ENCODE measurements around the gene MKI67.
"Not testable (repeated sequence)": the region's sequence is repeated elsewhere in the genome, so short reads cannot be mapped to it uniquely, and the experiment has no call there.

Gene MKI67

GRCh38 chr10:128097783-128098182 is 28.4 kb downstream of the MKI67 start:
- H3K9me3 ChIP-seq (ENCODE audit: control insufficient read depth in 1 of 2, low read length in 2 of 2) = no peaks in the 10 kb centered on the region
- H3K36me3 ChIP-seq (ENCODE audit: control insufficient read depth in 1 of 2, insufficient read depth in 2 of 2, low read length in 2 of 2) = peaks cover 0 to 29% of the 10 kb centered on the region in 2 donors
- no peak overlapping the region for H3K27ac ChIP-seq (ENCODE audit: low read depth, low read length)
- no peaks in the 10 kb centered on the region for H3K4me1 ChIP-seq (ENCODE audit: control insufficient read depth in 1 of 2, insufficient read depth in 2 of 2, low read length in 2 of 2)
- no peaks in the 10 kb centered on the region for H3K27me3 ChIP-seq (ENCODE audit: control insufficient read depth in 1 of 2, insufficient read depth in 2 of 2, low read length in 2 of 2)
- H3K9ac ChIP-seq (ENCODE audit: low read depth in 1 of 2, low read length in 2 of 2) = no peak overlapping the region
- no peak overlapping the region for H3K4me3 ChIP-seq (ENCODE audit: low read depth in 1 of 2, low read length in 2 of 2)

GRCh38 chr10:128096486-128097199 is 29.6 kb downstream of the MKI67 start:
- Histone ChIP-seq H3K9ac (ENCODE audit: low read depth in 1 of 2, low read length in 2 of 2) (no peak overlapping the region), H3K4me1 (ENCODE audit: control insufficient read depth in 1 of 2, insufficient read depth in 2 of 2, low read length in 2 of 2) (no peaks in the 10 kb centered on the region), H3K4me3 (ENCODE audit: low read depth in 1 of 2, low read length in 2 of 2) (no peak overlapping the region), H3K9me3 (ENCODE audit: control insufficient read depth in 1 of 2, low read length in 2 of 2) (no peaks in the 10 kb centered on the region), H3K27me3 (ENCODE audit: control insufficient read depth in 1 of 2, insufficient read depth in 2 of 2, low read length in 2 of 2) (no peaks in the 10 kb centered on the region), H3K36me3 (ENCODE audit: control insufficient read depth in 1 of 2, insufficient read depth in 2 of 2, low read length in 2 of 2) (peaks cover 0 to 24% of the 10 kb centered on the region in 2 donors), H3K27ac (ENCODE audit: low read depth, low read length) (no peak overlapping the region)

- H3K27ac ChIP-seq (ENCODE audit: low read depth, low read length) = no peak overlapping the region
- H3K9ac ChIP-seq (ENCODE audit: low read depth in 1 of 2, low read length in 2 of 2) = no peak overlapping the region
- peaks cover 0 to 24% of the 10 kb centered on the region in 2 donors for H3K36me3 ChIP-seq (ENCODE audit: control insufficient read depth in 1 of 2, insufficient read depth in 2 of 2, low read length in 2 of 2)
- H3K4me1 ChIP-seq (ENCODE audit: control insufficient read depth in 1 of 2, insufficient read depth in 2 of 2, low read length in 2 of 2) = no peaks in the 10 kb centered on the region
- no peaks in the 10 kb centered on the region for H3K9me3 ChIP-seq (ENCODE audit: control insufficient read depth in 1 of 2, low read length in 2 of 2)
- H3K27me3 ChIP-seq (ENCODE audit: control insufficient read depth in 1 of 2, insufficient read depth in 2 of 2, low read length in 2 of 2) = no peaks in the 10 kb centered on the region
- no peak overlapping the region for H3K4me3 ChIP-seq (ENCODE audit: low read depth in 1 of 2, low read length in 2 of 2)
Measured at GRCh38 chr10:128095753-128096469, 30.3 kb downstream of the MKI67 start.

GRCh38 chr10:128095027-128095752 is 31.0 kb downstream of the MKI67 start:
- Histone ChIP-seq H3K27me3 (ENCODE audit: control insufficient read depth in 1 of 2, insufficient read depth in 2 of 2, low read length in 2 of 2) (no peaks in the 10 kb centered on the region), H3K27ac (ENCODE audit: low read depth, low read length) (no peak overlapping the region), H3K4me3 (ENCODE audit: low read depth in 1 of 2, low read length in 2 of 2) (no peak overlapping the region), H3K36me3 (ENCODE audit: control insufficient read depth in 1 of 2, insufficient read depth in 2 of 2, low read length in 2 of 2) (peaks cover 0 to 24% of the 10 kb centered on the region in 2 donors), H3K4me1 (ENCODE audit: control insufficient read depth in 1 of 2, insufficient read depth in 2 of 2, low read length in 2 of 2) (no peaks in the 10 kb centered on the region), H3K9me3 (ENCODE audit: control insufficient read depth in 1 of 2, low read length in 2 of 2) (no peaks in the 10 kb centered on the region), H3K9ac (ENCODE audit: low read depth in 1 of 2, low read length in 2 of 2) (no peak overlapping the region)

- not testable (repeated sequence) for H3K4me1 ChIP-seq (ENCODE audit: control insufficient read depth in 1 of 2, insufficient read depth in 2 of 2, low read length in 2 of 2); H3K4me3 ChIP-seq (ENCODE audit: low read depth in 1 of 2, low read length in 2 of 2); H3K9ac ChIP-seq (ENCODE audit: low read depth in 1 of 2, low read length in 2 of 2); H3K27ac ChIP-seq (ENCODE audit: low read depth, low read length); H3K9me3 ChIP-seq (ENCODE audit: control insufficient read depth in 1 of 2, low read length in 2 of 2); H3K27me3 ChIP-seq (ENCODE audit: control insufficient read depth in 1 of 2, insufficient read depth in 2 of 2, low read length in 2 of 2)
- H3K36me3 ChIP-seq (ENCODE audit: control insufficient read depth in 1 of 2, insufficient read depth in 2 of 2, low read length in 2 of 2) = peaks cover 0 to 18% of the 10 kb centered on the region in 2 donors
Measured at GRCh38 chr10:128094596-128094995, 31.6 kb downstream of the MKI67 start.

- Histone ChIP-seq H3K9me3 (ENCODE audit: control insufficient read depth in 1 of 2, low read length in 2 of 2) (no peaks in the 10 kb centered on the region), H3K4me3 (ENCODE audit: low read depth in 1 of 2, low read length in 2 of 2) (no peak overlapping the region), H3K27ac (ENCODE audit: low read depth, low read length) (no peak overlapping the region), H3K9ac (ENCODE audit: low read depth in 1 of 2, low read length in 2 of 2) (no peak overlapping the region), H3K36me3 (ENCODE audit: control insufficient read depth in 1 of 2, insufficient read depth in 2 of 2, low read length in 2 of 2) (peaks cover 0 to under 1% of the 10 kb centered on the region in 2 donors), H3K4me1 (ENCODE audit: control insufficient read depth in 1 of 2, insufficient read depth in 2 of 2, low read length in 2 of 2) (no peaks in the 10 kb centered on the region), H3K27me3 (ENCODE audit: control insufficient read depth in 1 of 2, insufficient read depth in 2 of 2, low read length in 2 of 2) (no peaks in the 10 kb centered on the region)
Measured at GRCh38 chr10:128092454-128092853, 33.8 kb downstream of the MKI67 start.

GRCh38 chr10:128091636-128092210 is 34.5 kb downstream of the MKI67 start:
- H3K36me3 ChIP-seq (ENCODE audit: control insufficient read depth in 1 of 2, insufficient read depth in 2 of 2, low read length in 2 of 2) = no peaks in the 10 kb centered on the region
- no peak overlapping the region for H3K4me3 ChIP-seq (ENCODE audit: low read depth in 1 of 2, low read length in 2 of 2)
- no peaks in the 10 kb centered on the region for H3K4me1 ChIP-seq (ENCODE audit: control insufficient read depth in 1 of 2, insufficient read depth in 2 of 2, low read length in 2 of 2)
- no peaks in the 10 kb centered on the region for H3K27me3 ChIP-seq (ENCODE audit: control insufficient read depth in 1 of 2, insufficient read depth in 2 of 2, low read length in 2 of 2)
- H3K27ac ChIP-seq (ENCODE audit: low read depth, low read length) = no peak overlapping the region
- H3K9ac ChIP-seq (ENCODE audit: low read depth in 1 of 2, low read length in 2 of 2) = no peak overlapping the region
- H3K9me3 ChIP-seq (ENCODE audit: control insufficient read depth in 1 of 2, low read length in 2 of 2) = no peaks in the 10 kb centered on the region

- H3K4me3 ChIP-seq (ENCODE audit: low read depth in 1 of 2, low read length in 2 of 2) = no peak overlapping the region
- H3K27ac ChIP-seq (ENCODE audit: low read depth, low read length) = no peak overlapping the region
- H3K4me1 ChIP-seq (ENCODE audit: control insufficient read depth in 1 of 2, insufficient read depth in 2 of 2, low read length in 2 of 2) = no peaks in the 10 kb centered on the region
- H3K9ac ChIP-seq (ENCODE audit: low read depth in 1 of 2, low read length in 2 of 2) = no peak overlapping the region
- peaks cover 0 to 21% of the 10 kb centered on the region in 2 donors for H3K36me3 ChIP-seq (ENCODE audit: control insufficient read depth in 1 of 2, insufficient read depth in 2 of 2, low read length in 2 of 2)
- no peaks in the 10 kb centered on the region for H3K27me3 ChIP-seq (ENCODE audit: control insufficient read depth in 1 of 2, insufficient read depth in 2 of 2, low read length in 2 of 2)
- H3K9me3 ChIP-seq (ENCODE audit: control insufficient read depth in 1 of 2, low read length in 2 of 2) = no peaks in the 10 kb centered on the region
Measured at GRCh38 chr10:128087884-128088709, 38.1 kb downstream of the MKI67 start.

GRCh38 chr10:128087146-128087883 is 38.9 kb downstream of the MKI67 start:
- H3K4me3 ChIP-seq (ENCODE audit: low read depth in 1 of 2, low read length in 2 of 2) = no peak overlapping the region

More at GRCh38 chr10:128087146-128087883, 38.9 kb downstream of the MKI67 start:
- Histone ChIP-seq H3K36me3 (ENCODE audit: control insufficient read depth in 1 of 2, insufficient read depth in 2 of 2, low read length in 2 of 2) (peaks cover 0 to 21% of the 10 kb centered on the region in 2 donors), H3K9me3 (ENCODE audit: control insufficient read depth in 1 of 2, low read length in 2 of 2) (no peaks in the 10 kb centered on the region), H3K27ac (ENCODE audit: low read depth, low read length) (no peak overlapping the region), H3K4me1 (ENCODE audit: control insufficient read depth in 1 of 2, insufficient read depth in 2 of 2, low read length in 2 of 2) (no peaks in the 10 kb centered on the region), H3K27me3 (ENCODE audit: control insufficient read depth in 1 of 2, insufficient read depth in 2 of 2, low read length in 2 of 2) (no peaks in the 10 kb centered on the region), H3K9ac (ENCODE audit: low read depth in 1 of 2, low read length in 2 of 2) (no peak overlapping the region)
